HG03575 (cell line): Measurements from ENCODE around the gene NOTO.
A peak's percentile ranks its signal among the peaks of the same experiment; 100 is the strongest.
"Not testable (repeated sequence)": the region's sequence is repeated elsewhere in the genome, so short reads cannot be mapped to it uniquely, and the experiment has no call there.

Experiments
- ATAC-seq: cut with Tn5 transposase; IDR thresholded peaks from one replicate; pipeline ENCODE4 v1.9.1; 2021; ENCODE audit not compliant: unreplicated experiment, insufficient number of reproducible peaks, low FRiP score; ENCODE audit errors: extremely low read depth

The NOTO gene

DNA sequence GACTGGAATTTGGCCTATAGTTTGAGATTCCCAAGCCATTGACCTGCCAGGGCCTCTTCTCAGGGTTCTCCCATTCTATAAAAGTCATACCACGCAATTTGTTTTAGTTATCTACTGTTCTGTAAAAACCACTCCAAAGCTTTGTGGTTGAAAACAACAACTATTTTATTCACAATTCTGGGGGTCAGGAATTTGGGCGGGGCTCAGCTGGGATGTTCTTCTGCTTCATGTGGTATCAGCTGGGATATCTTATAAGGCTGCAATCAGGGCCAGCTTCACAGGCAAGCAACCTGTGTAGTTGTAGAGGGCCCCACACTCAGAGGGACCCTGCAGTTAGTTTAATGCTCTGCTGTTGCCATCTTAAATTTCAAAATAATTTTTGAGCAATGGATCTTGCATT lies 16.4 kb upstream of the NOTO start:
- no peak for ATAC-seq

- ATAC-seq = no peak
Measured at GRCh38 chr2:73187549-73187948, 14.8 kb upstream of the NOTO start.

GRCh38 chr2:73197579-73197978 lies 4.8 kb upstream of the NOTO start:
- ATAC-seq = no peak

GRCh38 chr2:73200281-73200680 lies 2.1 kb upstream of the NOTO start:
- not testable (repeated sequence) for ATAC-seq

DNA sequence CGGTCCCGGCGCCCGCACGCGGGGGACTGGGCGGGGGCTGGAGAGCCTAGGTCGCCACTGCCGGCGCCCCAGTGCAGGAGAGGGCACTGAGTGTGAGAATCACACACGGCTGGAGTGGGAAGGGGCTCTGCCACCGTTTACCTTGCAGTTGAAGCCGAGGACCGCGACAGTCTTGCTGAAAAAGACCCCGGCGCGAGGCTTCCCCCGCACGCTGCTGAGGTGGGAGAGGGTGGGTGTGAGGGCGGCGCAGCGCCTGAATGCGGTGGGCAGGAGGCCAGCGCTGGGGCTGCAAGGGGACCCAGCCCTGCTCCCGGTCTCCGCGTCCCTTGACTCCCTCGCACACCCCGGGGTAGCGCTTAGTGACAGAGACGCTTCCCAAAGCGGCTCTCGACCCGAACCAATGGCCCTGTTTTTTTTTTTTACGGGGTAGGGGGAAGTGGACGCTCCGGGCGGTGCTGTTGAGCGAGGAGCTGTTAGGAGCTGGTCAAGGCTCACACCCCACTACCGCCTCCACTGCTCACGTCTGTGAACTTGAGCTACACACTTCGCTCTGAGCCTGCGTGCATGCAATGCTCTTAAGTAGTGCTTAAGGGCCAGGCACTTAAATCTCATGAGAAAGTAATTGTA lies 794 bp downstream of the NOTO start:
- ATAC-seq = no peak

GRCh38 chr2:73205611-73206010 lies 3.2 kb downstream of the NOTO start:
- no peak for ATAC-seq

DNA sequence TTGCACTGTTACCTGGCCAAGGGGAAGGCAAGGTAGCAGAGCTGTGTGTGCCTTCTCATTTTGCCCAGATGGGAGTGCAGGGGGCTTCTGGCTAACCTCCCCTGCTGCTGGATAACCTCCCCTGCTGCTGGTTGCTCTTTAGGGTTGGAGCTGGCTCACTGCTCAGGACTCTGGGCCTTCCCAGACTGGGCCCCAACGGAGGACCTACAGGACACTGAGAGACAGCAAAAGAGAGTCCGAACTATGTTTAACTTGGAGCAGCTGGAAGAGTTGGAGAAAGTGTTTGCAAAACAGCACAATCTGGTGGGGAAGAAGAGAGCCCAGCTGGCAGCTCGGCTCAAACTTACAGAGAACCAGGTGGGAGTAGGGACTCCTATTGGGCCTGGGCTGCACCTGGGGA lies 5.9 kb downstream of the NOTO start:
- ATAC-seq = no peak

GRCh38 chr2:73210019-73210418 lies 7.6 kb downstream of the NOTO start:
- no peak for ATAC-seq

GRCh38 chr2:73210696-73211095 lies 8.3 kb downstream of the NOTO start:
- ATAC-seq = no peak

DNA sequence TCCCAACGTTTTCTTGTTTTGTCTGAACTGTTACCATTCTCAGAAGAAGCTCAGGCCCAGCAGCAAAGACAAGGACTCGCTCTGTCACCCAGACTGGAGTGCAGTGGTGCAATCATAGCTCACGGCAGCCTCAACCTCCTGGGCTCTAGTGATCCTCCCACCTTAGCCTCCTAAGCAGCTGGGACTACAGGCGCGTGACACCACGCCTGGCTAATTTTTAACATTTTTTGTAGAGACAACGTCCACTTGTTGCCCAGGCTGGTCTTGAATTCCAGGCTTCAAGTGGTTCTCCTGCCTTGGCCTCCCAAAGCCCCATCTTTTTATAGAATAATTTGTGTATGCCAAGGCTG lies 9.7 kb downstream of the NOTO start:
- ATAC-seq = no peak

DNA sequence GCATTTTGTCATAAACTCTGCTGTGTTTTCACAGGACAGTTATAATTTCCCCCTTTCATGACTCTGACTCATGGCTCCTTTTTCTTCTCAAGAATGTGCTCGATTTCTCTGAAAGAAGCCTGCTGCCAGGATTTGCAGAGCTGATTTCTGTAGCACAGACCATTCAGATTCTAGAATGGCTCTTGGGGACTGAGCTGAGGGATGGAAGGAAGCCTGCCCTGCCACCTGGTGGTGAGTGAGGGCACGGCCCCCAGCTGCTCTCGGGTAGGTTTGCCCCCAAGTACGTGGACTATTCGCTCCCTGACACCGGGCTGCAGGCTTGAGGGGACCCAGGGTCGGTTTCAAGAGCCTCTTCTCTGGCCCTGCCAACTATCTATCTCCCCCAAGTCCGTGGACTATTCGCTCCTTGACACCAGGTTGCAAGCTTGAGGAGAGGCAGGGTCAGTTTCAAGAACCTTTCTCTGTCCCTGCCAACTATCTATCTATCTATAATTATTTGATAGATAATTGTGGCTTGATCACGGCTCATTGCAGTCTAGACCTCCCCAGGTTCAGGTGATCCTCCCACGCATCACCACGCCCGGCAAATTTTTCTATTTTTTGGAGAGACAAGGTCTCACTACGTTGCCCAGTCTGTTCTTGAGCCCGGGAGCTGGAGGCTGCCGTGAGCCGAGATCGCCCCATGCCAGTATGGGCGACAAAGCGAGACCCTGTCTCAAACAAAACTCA lies 10.2 kb downstream of the NOTO start:
- ATAC-seq = no peak

DNA sequence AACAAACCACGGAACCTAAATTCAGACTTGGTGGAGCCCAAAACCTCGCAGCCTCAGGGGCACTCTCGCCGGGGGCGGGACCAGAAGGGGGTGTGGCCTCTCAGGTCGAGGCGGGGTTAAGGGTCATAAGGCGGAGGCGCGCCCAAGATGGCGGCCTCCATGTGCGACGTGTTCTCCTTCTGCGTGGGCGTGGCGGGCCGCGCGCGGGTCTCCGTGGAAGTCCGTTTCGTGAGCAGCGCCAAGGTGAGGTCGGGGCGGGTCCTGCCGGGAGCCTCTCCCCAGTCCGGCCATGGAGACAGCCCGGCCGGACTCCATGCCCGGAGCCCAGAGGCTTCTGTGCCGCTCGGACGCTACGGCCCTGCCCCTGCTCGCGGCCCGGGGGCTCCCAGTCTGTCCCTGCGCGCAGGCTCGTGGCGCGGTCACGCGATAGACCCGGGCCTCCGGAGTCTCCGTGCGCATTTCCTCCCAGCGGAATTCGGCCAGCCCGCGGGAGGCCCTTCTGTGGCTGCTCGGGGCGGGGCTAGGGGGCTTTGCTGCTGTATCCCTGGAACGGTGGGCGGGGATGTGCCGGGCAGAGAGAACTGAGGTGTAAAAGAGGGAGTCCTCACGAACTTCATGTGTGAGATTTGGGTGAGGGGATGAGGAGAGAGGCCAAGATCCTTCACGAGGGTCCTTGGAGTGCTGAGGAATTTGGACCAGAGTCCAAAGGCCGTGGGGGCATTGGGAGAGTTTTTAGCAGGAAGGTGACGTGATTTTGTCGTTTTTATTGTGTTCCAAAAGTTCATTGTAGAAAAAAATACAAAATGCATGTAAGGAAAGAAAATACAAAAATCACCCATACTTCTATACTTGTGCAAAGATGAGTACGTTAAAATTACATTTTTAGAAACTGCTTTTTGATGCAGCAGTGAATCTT lies 12.0 kb downstream of the NOTO start, which contains the start of gene SMYD5:
Gene SMYD5, plus strand, starts transcription at position 126 of the 916 bp plus-strand sequence. Its CDS starts 22 bp downstream, at position 148.
- ATAC-seq = peak; percentile 74

GRCh38 chr2:73215254-73215653 lies 12.9 kb downstream of the NOTO start:
- no peak for ATAC-seq

DNA sequence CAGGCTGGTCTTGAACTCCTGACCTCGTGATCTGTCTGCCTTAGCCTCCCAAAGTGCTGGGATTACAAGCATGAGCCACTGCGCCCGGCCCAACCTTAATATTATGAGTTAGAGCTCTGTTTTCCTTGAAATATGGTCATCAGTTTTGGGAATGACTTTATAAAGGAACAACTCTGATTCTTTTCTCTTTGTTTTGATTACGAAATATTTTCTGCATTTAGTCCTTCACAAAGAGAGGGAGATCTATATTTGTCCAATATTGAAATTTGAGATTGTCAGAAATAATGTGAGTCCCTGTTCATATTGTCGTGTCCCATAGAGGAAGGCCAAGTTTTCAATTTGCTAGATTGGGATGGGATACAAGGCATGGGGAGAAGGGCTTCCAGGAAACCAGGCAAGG lies 14.8 kb downstream of the NOTO start:
- no peak for ATAC-seq

DNA sequence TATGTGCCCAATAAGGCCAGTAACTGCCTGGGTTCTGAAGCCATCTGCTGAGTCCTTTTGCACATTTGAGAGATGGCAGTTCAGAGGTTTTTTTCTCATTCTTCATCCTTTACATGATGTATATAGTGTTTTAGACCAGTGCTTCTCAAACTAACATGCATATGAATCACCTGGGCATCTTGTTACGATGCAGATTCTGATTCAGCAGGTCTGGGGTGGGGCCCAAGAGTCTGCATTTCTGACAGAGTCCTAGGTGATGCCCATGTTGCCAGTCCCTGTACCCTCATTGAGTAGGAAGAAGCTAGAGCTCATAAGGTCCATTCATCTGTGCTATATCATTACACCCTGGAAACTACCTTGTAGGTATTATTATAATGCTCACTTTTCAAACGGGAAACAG lies 15.5 kb downstream of the NOTO start:
- ATAC-seq = no peak

GRCh38 chr2:73218298-73218697 lies 15.9 kb downstream of the NOTO start:
- no peak for ATAC-seq

- ATAC-seq = no peak
Measured at GRCh38 chr2:73223821-73224220, 21.4 kb downstream of the NOTO start.

DNA sequence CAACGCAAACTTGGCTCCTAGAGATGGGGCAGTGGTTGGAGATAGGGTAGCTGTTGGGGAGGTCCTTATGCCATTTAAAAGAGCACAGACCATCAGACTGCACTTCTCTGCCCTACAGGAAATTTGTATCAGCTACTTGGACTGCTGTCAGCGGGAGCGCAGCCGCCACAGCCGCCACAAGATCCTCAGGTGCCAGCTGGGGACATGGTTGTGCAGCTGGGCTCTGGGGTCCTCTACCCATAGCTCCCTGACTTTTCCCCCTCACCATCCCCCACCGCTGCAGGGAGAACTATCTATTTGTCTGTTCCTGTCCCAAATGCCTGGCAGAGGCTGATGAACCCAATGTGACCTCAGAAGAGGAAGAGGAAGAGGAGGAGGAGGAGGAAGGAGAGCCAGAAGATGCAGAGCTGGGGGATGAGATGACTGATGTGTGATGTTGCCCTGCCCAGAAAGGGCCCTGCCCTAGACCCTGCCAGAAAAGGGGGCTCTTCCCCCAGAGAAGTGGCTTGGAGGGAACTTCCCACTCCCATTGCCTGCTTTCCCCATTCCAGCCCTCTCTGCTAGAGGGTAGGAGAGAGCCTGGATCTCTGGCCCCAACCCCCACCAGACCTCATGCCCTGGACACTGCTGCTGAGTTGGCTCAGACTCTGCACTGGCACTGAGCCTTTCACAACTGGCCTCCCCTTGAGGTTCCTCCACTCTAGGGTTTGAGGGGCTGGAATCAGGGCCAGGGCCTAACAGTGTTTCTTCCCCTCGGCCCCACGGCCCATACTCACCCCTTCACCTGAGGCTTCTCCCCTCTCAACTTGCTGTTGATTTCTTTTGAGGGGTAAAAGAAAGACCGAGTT lies 23.4 kb downstream of the NOTO start:
- ATAC-seq = no peak

- no peak for ATAC-seq
Measured at GRCh38 chr2:73227086-73227485, 24.7 kb downstream of the NOTO start.
